Bronchial epithelial cell (primary cell): ENCODE results near the gene CHI3L1. TPM values are rescaled to one million over a fixed set of nuclear protein-coding genes. Genes with fewer than 3 reads are reported as not detected.

Source experiments
- DNase-seq: peaks from one replicate; pipeline ENCODE4 v3.0.0-alpha.2; 2010; ENCODE audit warnings: low read depth
- FAIRE-seq: peaks from 2 replicates; lab custom pipeline; 2011; peaks lifted over from hg19 to GRCh38; lab: Jason Lieb, UNC
- H3K27me3 ChIP-seq: 2 replicates; pipeline ENCODE4 v1.5.1; 2011; ENCODE audit warnings: low read length; ENCODE audit not compliant: control insufficient read depth, insufficient read depth
- H3K36me3 ChIP-seq: 2 replicates; pipeline ENCODE4 v1.5.1; 2011; ENCODE audit warnings: low read length; ENCODE audit not compliant: control insufficient read depth, insufficient read depth
- H3K4me3 ChIP-seq: 2 replicates; pipeline ENCODE4 v1.5.1; 2011; ENCODE audit warnings: mild to moderate bottlenecking, low read depth, low read length, control low read depth
- total RNA-seq: library from RNA; depleted of rRNA; stranded (reverse); fragments of >200 nt; gene quantifications from 2 replicates; pipeline ENCODE4 v1.2.1, GENCODE V29; 2014
- TF ChIP-seq, protein P1 (sequence below): IDR thresholded peaks from 2 replicates; pipeline ENCODE4 v1.5.1; 2011; ENCODE audit warnings: mild to moderate bottlenecking, moderate library complexity, low read length, control low read depth, inconsistent platforms; ENCODE audit not compliant: insufficient read depth, severe bottlenecking

CHI3L1 gene
- total RNA-seq, 1 donor from 2014 or later = 0.79 TPM

DNA sequence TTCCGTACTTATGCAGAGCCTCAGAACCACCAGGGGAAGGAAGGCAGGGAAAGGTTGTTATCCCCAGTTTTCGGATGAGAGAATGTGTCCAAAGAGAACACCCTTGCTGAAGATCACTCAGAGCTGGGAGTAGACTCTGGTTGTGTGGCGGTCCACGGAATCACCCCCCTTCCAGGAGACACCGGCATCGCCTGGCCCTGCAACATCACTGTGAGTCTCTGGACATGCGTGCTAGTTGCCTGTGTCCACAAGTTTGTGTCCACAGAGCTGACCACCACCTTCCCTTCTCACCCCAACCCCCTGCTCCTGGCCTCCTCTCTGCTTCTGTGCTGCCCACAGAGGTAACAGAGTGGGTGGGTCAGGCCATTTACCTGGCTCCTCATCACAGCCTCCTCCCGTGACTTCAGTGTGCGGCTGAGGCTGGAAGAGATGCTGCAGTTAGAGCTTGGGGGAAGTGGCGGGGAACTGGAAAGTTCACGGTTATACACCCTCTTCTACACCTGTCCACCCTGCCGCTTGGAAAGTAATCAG, 18.2 kb downstream of the CHI3L1 start:
- FAIRE-seq = peak; percentile 80
- peaks cover 9% of the 10 kb centered on the region for H3K27me3 ChIP-seq
- TF ChIP-seq, protein P1, sequence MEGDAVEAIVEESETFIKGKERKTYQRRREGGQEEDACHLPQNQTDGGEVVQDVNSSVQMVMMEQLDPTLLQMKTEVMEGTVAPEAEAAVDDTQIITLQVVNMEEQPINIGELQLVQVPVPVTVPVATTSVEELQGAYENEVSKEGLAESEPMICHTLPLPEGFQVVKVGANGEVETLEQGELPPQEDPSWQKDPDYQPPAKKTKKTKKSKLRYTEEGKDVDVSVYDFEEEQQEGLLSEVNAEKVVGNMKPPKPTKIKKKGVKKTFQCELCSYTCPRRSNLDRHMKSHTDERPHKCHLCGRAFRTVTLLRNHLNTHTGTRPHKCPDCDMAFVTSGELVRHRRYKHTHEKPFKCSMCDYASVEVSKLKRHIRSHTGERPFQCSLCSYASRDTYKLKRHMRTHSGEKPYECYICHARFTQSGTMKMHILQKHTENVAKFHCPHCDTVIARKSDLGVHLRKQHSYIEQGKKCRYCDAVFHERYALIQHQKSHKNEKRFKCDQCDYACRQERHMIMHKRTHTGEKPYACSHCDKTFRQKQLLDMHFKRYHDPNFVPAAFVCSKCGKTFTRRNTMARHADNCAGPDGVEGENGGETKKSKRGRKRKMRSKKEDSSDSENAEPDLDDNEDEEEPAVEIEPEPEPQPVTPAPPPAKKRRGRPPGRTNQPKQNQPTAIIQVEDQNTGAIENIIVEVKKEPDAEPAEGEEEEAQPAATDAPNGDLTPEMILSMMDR = no peak
- H3K4me3 ChIP-seq = no peak overlapping the region
- no peak for DNase-seq
- no peaks in the 10 kb centered on the region for H3K36me3 ChIP-seq

DNA sequence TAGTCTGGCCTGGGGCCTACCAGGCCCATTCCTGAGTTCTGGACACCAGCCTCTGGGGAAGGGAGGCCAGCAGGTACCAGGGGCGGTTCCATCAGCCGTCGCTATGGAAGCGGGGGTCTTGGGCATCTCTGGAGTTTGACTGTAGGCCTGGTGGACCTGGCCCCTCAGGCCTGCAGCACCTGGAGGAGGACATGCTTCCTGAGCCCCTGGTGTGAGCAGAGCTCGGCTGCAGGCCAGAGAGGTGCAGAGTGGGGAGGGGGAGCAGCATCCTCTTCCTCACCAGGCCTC, 18.6 kb downstream of the CHI3L1 start:
- no peaks in the 10 kb centered on the region for H3K36me3 ChIP-seq
- TF ChIP-seq, protein P1 = no peak
- DNase-seq (no peak), FAIRE-seq (no peak)
- H3K4me3 ChIP-seq = no peak overlapping the region
- peaks cover 8% of the 10 kb centered on the region for H3K27me3 ChIP-seq

DNA sequence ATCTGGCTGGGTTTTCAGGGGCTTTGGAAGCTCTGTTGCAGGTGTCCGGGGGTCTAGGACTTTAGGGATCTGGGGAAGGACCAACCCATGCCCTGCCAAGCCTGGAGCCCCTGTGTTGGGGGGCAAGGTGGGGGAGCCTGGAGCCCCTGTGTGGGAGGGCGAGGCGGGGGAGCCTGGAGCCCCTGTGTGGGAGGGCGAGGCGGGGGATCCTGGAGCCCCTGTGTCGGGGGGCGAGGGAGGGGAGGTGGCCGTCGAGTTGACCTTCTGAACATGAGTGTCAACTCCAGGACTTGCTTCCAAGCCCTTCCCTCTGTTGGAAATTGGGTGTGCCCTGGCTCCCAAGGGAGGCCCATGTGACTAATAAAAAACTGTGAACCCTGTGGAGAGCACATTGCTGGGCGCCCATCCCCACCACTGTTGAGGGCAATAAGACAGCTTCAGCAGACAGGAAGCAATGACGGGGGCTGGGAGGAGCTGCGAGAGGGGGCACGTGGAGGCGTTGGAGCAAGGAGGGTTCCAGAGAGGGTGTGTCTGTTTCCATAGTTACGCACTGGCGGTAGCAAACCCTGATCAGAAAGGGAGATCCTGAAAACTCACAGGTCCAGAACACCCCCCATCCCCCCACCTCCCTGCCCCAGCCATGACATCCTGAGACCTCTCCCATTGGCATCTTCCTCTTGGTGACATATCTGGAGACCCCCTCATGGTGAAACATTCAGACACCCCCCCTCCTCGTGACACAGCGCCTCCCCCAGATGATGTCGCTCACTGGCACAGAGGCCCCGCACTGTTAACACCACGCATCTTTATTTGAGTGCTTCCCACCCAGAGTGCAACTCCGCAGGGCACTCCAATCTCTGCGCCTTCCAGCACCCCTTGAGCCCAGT, 19.2 kb downstream of the CHI3L1 start:
- DNase-seq (no peak), FAIRE-seq (no peak)
- no peaks in the 10 kb centered on the region for H3K36me3 ChIP-seq
- peaks cover 7% of the 10 kb centered on the region for H3K27me3 ChIP-seq
- TF ChIP-seq, protein P1 = no peak
- H3K4me3 ChIP-seq = no peak overlapping the region

DNA sequence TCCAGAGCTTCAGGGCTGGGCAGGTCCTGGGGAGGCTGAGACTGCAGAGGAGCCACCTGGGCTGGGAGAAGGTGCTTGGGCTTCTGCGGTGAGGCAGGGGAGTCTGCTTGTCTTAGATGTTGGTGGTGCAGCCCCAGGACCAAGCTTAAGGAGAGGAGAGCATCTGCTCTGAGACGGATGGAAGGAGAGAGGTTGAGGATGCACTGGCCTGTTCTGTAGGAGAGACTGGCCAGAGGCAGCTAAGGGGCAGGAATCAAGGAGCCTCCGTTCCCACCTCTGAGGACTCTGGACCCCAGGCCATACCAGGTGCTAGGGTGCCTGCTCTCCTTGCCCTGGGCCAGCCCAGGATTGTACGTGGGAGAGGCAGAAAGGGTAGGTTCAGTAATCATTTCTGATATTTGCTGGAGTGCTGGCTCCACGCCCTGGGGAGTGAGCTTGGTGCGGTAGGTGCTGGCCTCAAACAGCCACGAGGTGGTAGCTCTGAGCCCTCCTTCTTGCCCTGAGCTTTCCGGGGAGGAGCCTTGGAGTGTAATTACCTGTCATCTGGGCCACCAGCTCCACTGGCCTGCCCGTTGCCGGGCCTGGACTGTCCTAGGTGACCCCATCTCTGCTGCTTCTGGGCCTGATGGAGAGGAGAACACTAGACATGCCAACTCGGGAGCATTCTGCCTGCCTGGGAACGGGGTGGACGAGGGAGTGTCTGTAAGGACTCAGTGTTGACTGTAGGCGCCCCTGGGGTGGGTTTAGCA, 20.1 kb downstream of the CHI3L1 start:
- Histone ChIP-seq H3K36me3 (no peaks in the 10 kb centered on the region), H3K4me3 (no peak overlapping the region), H3K27me3 (peaks cover 7% of the 10 kb centered on the region)
- FAIRE-seq (peak; percentile 43), DNase-seq (peak; percentile 35)
- TF ChIP-seq, protein P1 = peak; percentile 58

DNA sequence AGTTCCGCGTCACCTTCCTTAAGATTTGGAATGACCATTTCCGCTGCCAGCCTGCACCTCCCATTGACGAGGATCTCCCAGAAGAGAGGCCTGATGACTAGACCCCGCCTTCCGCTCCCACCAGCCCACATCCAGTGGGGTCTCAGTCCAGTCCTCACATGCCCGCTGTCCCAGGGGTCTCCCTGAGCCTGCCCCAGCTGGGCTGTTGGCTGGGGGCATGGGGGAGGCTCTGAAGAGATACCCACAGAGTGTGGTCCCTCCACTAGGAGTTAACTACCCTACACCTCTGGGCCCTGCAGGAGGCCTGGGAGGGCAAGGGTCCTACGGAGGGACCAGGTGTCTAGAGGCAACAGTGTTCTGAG, 20.7 kb downstream of the CHI3L1 start:
- Histone ChIP-seq H3K36me3 (no peaks in the 10 kb centered on the region), H3K27me3 (peaks cover 7% of the 10 kb centered on the region), H3K4me3 (no peak overlapping the region)
- TF ChIP-seq, protein P1 = no peak
- DNase-seq (no peak), FAIRE-seq (no peak)
